HCT116 (cell line): ENCODE data around the gene FOXP1. TPM values are rescaled to one million over a fixed set of nuclear protein-coding genes. Genes with fewer than 3 reads are reported as not detected.

Experiments used
- ATAC-seq: fragments of 200-7000 bp; cut with Tn5 transposase; 2 replicates; pipeline ENCODE4 v1.9.1; 2020; ENCODE audit warnings: mild to moderate bottlenecking, moderate library complexity
- BruUV-seq: library from RNA; stranded (reverse); fragments of 400-500 nt; replicated peaks from 2 replicates; lab custom pipeline; 2021; lab: Mats Ljungman, UMichigan
- CTCF ChIA-PET: fragments of 300-600 bp; sonication (Branson Sonifier 250); formaldehyde crosslinking; loops from one replicate; lab custom pipeline; 2021; ENCODE audit warnings: antibody characterized with exemption; lab: Charles Lee
- POLR2A ChIA-PET: fragments of 300-600, 350-600 bp; sonication (Branson Sonifier 250); formaldehyde crosslinking; loops from one replicate; lab custom pipeline; 2021; ENCODE audit warnings: antibody characterized with exemption; lab: Charles Lee
- RAD21 ChIA-PET, 2 experiments: fragments of 300-600 bp; sonication (Branson Sonifier 250); formaldehyde crosslinking; loops; one replicate each; lab custom pipeline; 2023; ENCODE audit warnings: low total read pairs in 2 of 2; ENCODE audit not compliant: uncharacterized antibody in 2 of 2, unreplicated experiment in 2 of 2, low non-redundant PET in 1 of 2; lab: Charles Lee
- DNase-seq: peaks from one replicate; pipeline ENCODE4 v3.0.0-alpha.2; 2010; ENCODE audit warnings: low read depth, low spot score
- H2AFZ ChIP-seq: fragments of 200-600 bp; shearing (Covaris generic), sonication (generic); 2 replicates; pipeline ENCODE4 v1.6.1; 2017; ENCODE audit warnings: low read depth, mixed run types, mixed read lengths, antibody characterized with exemption, low read length; ENCODE audit not compliant: poor library complexity, severe bottlenecking
- H3K27ac ChIP-seq: 2 replicates; pipeline ENCODE4 v1.5.1; 2012; ENCODE audit warnings: low read depth, low read length
- H3K27me3 ChIP-seq: fragments of 200-600 bp; sonication (generic); 2 replicates; pipeline ENCODE4 v1.6.1; 2016; ENCODE audit warnings: mixed run types, low read length, mixed read lengths; ENCODE audit not compliant: insufficient read depth
- H3K36me3 ChIP-seq, 2 experiments: fragments of 200-500 bp in 1 of 2; fragments of 200-600 bp in 1 of 2; sonication (Bioruptor generic) in 1 of 2; sonication (generic) in 1 of 2; 2 replicates each; pipeline versions ENCODE4 v1.5.1 to v1.6.1; 2014 to 2016; ENCODE audit warnings: low read length in 2 of 2, inconsistent platforms in 1 of 2, mixed read lengths in 1 of 2, mixed run types in 1 of 2; ENCODE audit not compliant: insufficient read depth in 2 of 2, control insufficient read depth in 1 of 2
- H3K4me1 ChIP-seq, 2 experiments: fragments of 200-600 bp in 1 of 2; sonication (generic) in 1 of 2; 2 replicates each; pipeline versions ENCODE4 v1.5.1 to v1.6.1; 2012 to 2017; ENCODE audit warnings: low read length in 2 of 2, inconsistent platforms in 1 of 2, mild to moderate bottlenecking in 1 of 2, mixed read lengths in 1 of 2, mixed run types in 1 of 2, moderate library complexity in 1 of 2; ENCODE audit not compliant: insufficient read depth in 2 of 2, control insufficient read depth in 1 of 2
- H3K4me2 ChIP-seq: fragments of 200-600 bp; sonication (generic); 2 replicates; pipeline ENCODE4 v1.6.1; 2017; ENCODE audit warnings: mixed run types, low read length, mixed read lengths
- H3K4me3 ChIP-seq, 2 experiments: fragments of 200-600 bp in 1 of 2; sonication (generic) in 1 of 2; replicated peaks in 1 of 2; 2 replicates each; pipeline ENCODE4 v1.5.1; 2011 to 2016; ENCODE audit warnings: low read length in 2 of 2, control low read depth in 1 of 2, low read depth in 1 of 2, mild to moderate bottlenecking in 1 of 2, mixed read lengths in 1 of 2, mixed run types in 1 of 2
- H3K79me2 ChIP-seq: fragments of 200-600 bp; sonication (generic); 2 replicates; pipeline ENCODE4 v1.6.1; 2017; ENCODE audit warnings: mild to moderate bottlenecking, mixed run types, low read length, moderate library complexity, mixed read lengths; ENCODE audit not compliant: insufficient read depth
- H3K9ac ChIP-seq: fragments of 200-600 bp; sonication (generic); 2 replicates; pipeline ENCODE4 v1.6.1; 2016; ENCODE audit warnings: low read length, mixed read lengths
- H3K9me2 ChIP-seq: fragments of 200-600 bp; sonication (generic), shearing (Covaris generic); 2 replicates; pipeline ENCODE4 v1.6.1; 2017; ENCODE audit warnings: mixed run types, mild to moderate bottlenecking, moderate library complexity; ENCODE audit not compliant: insufficient read depth
- H3K9me3 ChIP-seq, 2 experiments: fragments of 200-500 bp in 1 of 2; fragments of 200-600 bp in 1 of 2; sonication (Bioruptor generic) in 1 of 2; sonication (generic) in 1 of 2; 2 replicates each; pipeline ENCODE4 v1.6.1; 2014 to 2017; ENCODE audit warnings: low read length in 2 of 2, mixed read lengths in 2 of 2, inconsistent platforms in 1 of 2, low read depth in 1 of 2, mild to moderate bottlenecking in 1 of 2, mixed run types in 1 of 2, moderate library complexity in 1 of 2; ENCODE audit not compliant: control insufficient read depth in 1 of 2, insufficient read depth in 1 of 2
- H4K20me1 ChIP-seq: fragments of 200-600 bp; sonication (generic), shearing (Covaris generic); 2 replicates; pipeline ENCODE4 v1.6.1; 2017; ENCODE audit warnings: mixed run types, mild to moderate bottlenecking, moderate library complexity; ENCODE audit not compliant: insufficient read depth
- CBX3 ChIP-seq: IDR thresholded peaks from 2 replicates; pipeline ENCODE4 v1.6.1; 2012; ENCODE audit warnings: low read depth
- CEBPB ChIP-seq: IDR thresholded peaks from 2 replicates; pipeline ENCODE4 v1.6.1; 2012; ENCODE audit warnings: low read depth
- CTCF ChIP-seq, 3 experiments: fragments of 200-600 bp in 1 of 3; sonication (generic) in 1 of 3; IDR thresholded peaks in 2 of 3; conservative IDR thresholded peaks in 1 of 3; 2 replicates each; pipeline ENCODE4 v1.5.1; 2012 to 2017; ENCODE audit warnings: low read depth in 2 of 3, low read length in 2 of 3, antibody characterized with exemption in 1 of 3, borderline replicate concordance in 1 of 3, control low read depth in 1 of 3, mild to moderate bottlenecking in 1 of 3, mixed read lengths in 1 of 3, mixed run types in 1 of 3, moderate library complexity in 1 of 3; ENCODE audit not compliant: insufficient read depth in 1 of 3
- FOSL1 ChIP-seq: IDR thresholded peaks from 2 replicates; pipeline ENCODE4 v1.6.1; 2012; ENCODE audit warnings: low read depth
- JUND ChIP-seq: IDR thresholded peaks from 2 replicates; pipeline ENCODE4 v1.6.1; 2012
- RAD21 ChIP-seq: IDR thresholded peaks from 2 replicates; pipeline ENCODE4 v1.6.1; 2012; ENCODE audit warnings: low read depth, mild to moderate bottlenecking
- REST ChIP-seq: IDR thresholded peaks from 2 replicates; pipeline ENCODE4 v1.6.1; 2012; ENCODE audit warnings: low read depth
- SIN3A ChIP-seq: IDR thresholded peaks from 2 replicates; pipeline ENCODE4 v1.6.1; 2012; ENCODE audit warnings: low read depth
- SRF ChIP-seq: IDR thresholded peaks from 2 replicates; pipeline ENCODE4 v1.6.1; 2012; ENCODE audit warnings: low read depth
- ZBTB33 ChIP-seq: IDR thresholded peaks from 2 replicates; pipeline ENCODE4 v1.6.1; 2011; ENCODE audit warnings: mild to moderate bottlenecking, low read length, moderate library complexity; ENCODE audit not compliant: insufficient replicate concordance; ENCODE audit errors: extremely low read depth
- ZFX ChIP-seq: fragments of 450-650 bp; IDR thresholded peaks from 2 replicates; pipeline ENCODE4 v1.6.1; 2017
- intact Hi-C: fragments of 100-400 bp; cut with micrococcal nuclease; formaldehyde crosslinking; loops from 2 replicates; pipeline ENCODE4 v1.10.0; 2022
- total RNA-seq: library from RNA; stranded (reverse); gene quantifications from one replicate; pipeline ENCODE4 v1.2.1, GENCODE V29; 2021; ENCODE audit not compliant: unreplicated experiment

Gene FOXP1
- total RNA-seq, 1 experiment from 2014 or later = 11.4 TPM

GRCh38 chr3:71238355-71238757 is 345.2 kb downstream of the FOXP1 start (continued):
- no peak for TF ChIP-seq CTCF (IDR thresholded peaks at IDR 0.05 in 2 of 3, conservative IDR thresholded peaks at IDR 0.05 in 1 of 3; ENCODE audit: borderline replicate concordance in 1 of 3, insufficient read depth in 1 of 3, low read depth in 2 of 3, low read length in 2 of 3)

- Histone ChIP-seq H3K4me3 (no peak overlapping the region), H3K9me3 (no peaks in the 10 kb centered on the region), H3K27ac (no peak overlapping the region), H3K36me3 (no peaks in the 10 kb centered on the region), H3K79me2 (no peaks in the 10 kb centered on the region), H4K20me1 (no peaks in the 10 kb centered on the region; the same call in 1 of the 2 replicates), H2AFZ (no peak overlapping the region), H3K4me1 (no peaks in the 10 kb centered on the region), H3K4me2 (no peak overlapping the region), H3K9ac (no peak overlapping the region), H3K27me3 (0 out of 2 replicates have a peak, but pooled peaks cover 2% of the 10 kb centered on the region), H3K9me2 (no peaks in the 10 kb centered on the region)
- ATAC-seq (no peak), DNase-seq (no peak)
- ChIA-PET POLR2A (no interaction called here), CTCF (no interaction called here), RAD21 (no interaction called here)
- no TSS peak for BruUV-seq
- intact Hi-C loops = no loop called here
- TF ChIP-seq JUND (no peak), ZFX (no peak), SIN3A (no peak), SRF (no peak), FOSL1 (no peak), ZBTB33 (no peak), CBX3 (no peak), REST (no peak), RAD21 (no peak), CEBPB (no peak)
These were observed 345.9 kb downstream of the FOXP1 start for GRCh38 chr3:71237672-71238071.
